HL-60/S4 (cell line): ENCODE measurements around the gene PLTP.
"Not testable (repeated sequence)": the region's sequence is repeated elsewhere in the genome, so short reads cannot be mapped to it uniquely, and the experiment has no call there.

Experiments used
- in situ Hi-C: fragments of 300-500 bp; cut with MboI; formaldehyde crosslinking; loops from 2 replicates; pipeline ENCODE4 v1.14.3; 2022; ENCODE audit warnings: low sequenced_read_pairs

Gene PLTP

DNA sequence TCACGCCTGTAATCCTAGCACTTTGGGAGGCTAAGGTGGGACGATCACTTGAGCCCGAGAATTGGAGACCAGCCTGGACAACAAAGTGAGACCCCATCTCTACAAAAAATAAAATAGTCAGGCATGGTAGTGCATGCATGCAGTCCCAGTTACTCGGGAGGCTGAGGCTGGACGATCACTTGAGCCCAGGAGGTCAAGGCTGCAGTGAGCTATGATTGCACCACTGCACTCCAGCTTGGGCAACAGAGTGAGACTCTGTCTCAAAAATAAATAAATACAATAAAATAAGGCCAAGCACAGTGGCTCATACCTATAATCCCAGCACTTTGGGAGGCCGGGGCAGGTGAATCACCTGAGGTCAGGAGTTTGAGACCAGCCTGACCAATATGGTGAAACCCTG, 10.6 kb downstream of the PLTP start:
- in situ Hi-C loops: not testable (repeated sequence)

- in situ Hi-C loops: no loop called here
Measured at GRCh38 chr20:45899046-45899835, 12.7 kb downstream of the PLTP start.

DNA sequence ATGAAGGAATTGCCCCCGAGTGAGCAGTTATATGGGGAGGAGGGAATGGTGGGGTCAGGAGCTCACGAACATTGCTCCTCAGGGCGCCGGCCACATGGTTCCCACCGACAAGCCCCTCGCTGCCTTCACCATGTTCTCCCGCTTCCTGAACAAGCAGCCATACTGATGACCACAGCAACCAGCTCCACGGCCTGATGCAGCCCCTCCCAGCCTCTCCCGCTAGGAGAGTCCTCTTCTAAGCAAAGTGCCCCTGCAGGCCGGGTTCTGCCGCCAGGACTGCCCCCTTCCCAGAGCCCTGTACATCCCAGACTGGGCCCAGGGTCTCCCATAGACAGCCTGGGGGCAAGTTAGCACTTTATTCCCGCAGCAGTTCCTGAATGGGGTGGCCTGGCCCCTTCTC, 13.7 kb downstream of the PLTP start:
- in situ Hi-C loops: no loop called here

DNA sequence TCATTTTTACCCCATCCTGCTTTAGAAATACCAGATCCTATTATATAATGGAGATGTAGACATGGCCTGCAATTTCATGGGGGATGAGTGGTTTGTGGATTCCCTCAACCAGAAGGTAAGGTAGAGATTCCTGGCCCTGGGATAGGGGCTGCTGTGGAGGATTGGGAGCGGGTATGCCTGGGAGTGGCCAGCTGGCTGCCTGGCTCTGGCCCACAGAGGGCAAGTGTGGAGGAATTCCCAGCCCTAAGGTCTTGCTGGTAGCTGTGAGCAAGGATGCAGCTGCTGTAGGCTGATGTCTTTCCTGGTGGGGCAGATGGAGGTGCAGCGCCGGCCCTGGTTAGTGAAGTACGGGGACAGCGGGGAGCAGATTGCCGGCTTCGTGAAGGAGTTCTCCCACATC, 14.3 kb downstream of the PLTP start:
- in situ Hi-C loops: no loop called here

GRCh38 chr20:45897289-45897688, 14.7 kb downstream of the PLTP start:
- in situ Hi-C loops: no loop called here

DNA sequence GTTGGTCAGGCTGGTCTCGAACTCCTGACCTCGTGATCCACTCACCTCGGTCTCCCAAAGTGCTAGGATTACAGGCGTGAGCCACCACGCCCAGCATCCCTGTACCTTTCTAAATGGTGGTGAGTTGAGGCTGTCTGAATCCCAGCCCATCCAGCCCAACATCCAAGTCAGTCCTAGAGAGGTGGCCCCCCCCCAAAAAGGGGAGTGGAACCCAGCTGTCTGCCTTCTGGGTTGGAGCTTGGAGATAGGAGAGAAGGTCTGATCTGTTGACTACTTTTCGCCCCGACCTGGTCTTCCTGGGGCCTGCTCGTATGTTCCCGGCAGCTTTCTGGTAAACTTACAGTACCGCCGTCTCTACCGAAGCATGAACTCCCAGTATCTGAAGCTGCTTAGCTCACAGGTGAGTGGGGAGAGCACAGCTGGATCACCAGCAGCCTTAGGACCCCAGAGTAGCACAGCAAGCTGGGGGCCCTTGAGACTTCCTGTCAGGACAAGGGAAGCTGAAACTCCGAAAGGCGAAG, 15.3 kb downstream of the PLTP start:
- in situ Hi-C loops: no loop called here

DNA sequence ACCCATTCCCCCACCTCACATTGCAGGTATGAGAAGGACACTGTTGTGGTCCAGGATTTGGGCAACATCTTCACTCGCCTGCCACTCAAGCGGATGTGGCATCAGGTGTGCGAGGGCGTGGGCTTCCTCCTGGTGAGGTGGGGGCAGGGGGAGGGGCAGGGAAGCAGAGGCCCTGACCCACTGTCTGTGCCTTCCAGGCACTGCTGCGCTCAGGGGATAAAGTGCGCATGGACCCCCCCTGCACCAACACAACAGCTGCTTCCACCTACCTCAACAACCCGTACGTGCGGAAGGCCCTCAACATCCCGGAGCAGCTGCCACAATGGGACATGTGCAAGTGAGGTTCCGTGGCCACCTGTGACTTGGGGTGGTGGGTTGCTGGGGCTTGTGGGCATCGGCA, 17.2 kb downstream of the PLTP start:
- in situ Hi-C loops: no loop called here

- in situ Hi-C loops: no loop called here
Measured at GRCh38 chr20:45893831-45894230, 18.1 kb downstream of the PLTP start.

GRCh38 chr20:45892828-45893500, 19.0 kb downstream of the PLTP start:
- in situ Hi-C loops: no loop called here

- in situ Hi-C loops: no loop called here
Measured at GRCh38 chr20:45892049-45892825, 19.7 kb downstream of the PLTP start.

DNA sequence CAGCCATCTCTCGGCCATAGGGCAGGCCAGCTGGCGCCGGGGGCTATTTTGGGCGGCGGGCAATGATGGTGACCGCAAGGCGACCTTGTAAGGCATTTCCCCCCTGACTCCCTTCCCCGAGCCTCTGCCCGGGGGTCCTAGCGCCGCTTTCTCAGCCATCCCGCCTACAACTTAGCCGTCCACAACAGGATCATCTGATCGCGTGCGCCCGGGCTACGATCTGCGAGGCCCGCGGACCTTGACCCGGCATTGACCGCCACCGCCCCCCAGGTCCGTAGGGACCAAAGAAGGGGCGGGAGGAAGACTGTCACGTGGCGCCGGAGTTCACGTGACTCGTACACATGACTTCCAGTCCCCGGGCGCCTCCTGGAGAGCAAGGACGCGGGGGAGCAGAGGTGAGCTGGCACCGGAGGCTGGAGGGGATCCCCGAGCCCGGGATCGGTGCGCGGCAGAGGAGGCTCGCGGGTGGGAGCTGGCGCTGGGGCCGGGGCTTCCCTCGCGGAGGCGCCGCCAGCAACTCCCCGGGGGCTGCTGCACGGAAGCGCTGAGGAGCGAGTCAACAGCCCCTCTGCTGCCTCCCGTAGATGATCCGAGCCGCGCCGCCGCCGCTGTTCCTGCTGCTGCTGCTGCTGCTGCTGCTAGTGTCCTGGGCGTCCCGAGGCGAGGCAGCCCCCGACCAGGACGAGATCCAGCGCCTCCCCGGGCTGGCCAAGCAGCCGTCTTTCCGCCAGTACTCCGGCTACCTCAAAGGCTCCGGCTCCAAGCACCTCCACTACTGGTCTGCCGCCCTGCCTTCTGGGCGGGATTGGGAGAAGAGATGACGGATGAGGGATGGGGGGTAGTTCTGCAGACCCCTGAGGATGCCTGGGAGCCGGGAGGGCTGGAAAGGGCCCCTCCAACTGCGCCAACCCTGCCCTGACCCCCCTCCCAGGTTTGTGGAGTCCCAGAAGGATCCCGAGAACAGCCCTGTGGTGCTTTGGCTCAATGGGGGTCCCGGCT, 20.7 kb downstream of the PLTP start, which contains the start of the genes CTSA and NEURL2:
Gene CTSA (plus strand): TSS at position 351 of the 999 bp plus-strand sequence. CDS start 234 bp downstream, at position 585.
Gene NEURL2 (minus strand): TSS at position 224 of the 999 bp plus-strand sequence. CDS start 217 bp downstream, at position 7.
- in situ Hi-C loops: no loop called here

DNA sequence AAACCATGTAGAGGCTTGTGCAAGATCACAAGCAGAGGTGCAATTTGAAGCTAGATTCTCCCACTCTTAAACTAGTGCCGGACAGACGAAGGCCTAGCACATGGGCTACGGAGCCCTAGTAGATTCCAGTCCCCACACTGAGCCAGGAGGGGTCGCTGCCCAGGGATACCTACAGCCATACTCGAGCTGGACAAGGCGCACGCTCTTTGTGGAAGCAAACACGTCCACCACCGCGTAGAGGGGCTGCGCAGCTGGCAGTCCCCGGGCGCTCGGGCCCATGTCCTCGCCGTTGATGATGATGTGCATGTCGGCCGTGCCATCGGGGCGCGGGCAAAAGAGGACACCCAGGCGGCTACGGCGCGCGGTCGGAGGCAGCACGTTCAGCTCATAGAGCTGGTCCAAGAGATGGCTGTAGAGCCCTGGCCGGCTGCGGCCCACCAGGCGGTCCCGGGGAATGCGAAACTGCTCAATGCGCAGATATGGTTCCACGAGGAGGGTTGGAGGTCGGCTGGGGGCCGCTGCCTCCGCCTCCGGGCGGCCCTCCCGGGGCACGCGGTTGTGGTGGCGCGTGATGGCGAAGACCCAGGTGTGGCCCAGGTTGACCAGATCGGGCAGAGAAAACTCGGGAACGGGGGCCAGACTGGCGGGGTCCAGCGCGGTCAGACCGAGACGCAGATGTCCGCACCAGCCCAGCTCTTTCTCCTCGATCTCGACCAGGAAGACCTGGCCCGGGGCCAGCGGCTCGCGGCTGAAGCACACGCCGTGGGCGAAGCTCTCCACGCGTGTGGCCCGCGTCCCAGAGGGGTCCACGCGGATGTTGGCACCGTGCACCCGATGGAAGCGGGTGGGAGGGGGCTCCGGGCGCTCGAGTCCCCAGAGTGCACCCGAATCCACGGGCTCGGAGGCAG, 21.6 kb downstream of the PLTP start:
- in situ Hi-C loops: no loop called here

DNA sequence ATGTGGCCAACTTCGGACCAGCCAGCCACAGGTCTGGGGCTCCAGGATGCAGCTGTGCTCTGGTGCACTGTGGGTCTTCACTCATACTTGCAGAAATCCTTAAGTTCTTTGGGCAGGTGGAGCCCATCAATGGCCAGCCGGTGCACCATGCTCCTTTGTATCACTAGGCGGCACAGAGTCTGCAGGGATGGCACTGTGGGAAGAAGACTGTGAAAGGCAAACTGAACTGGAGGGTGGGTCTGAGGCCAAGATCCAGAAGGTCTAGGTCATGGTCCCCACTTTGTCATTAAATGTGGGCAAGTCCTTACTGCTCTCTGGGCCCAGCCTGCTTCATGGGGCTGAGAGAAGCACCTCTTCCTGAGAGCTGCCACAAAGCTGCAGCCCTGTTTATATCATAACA, 23.3 kb downstream of the PLTP start:
- in situ Hi-C loops: no loop called here

DNA sequence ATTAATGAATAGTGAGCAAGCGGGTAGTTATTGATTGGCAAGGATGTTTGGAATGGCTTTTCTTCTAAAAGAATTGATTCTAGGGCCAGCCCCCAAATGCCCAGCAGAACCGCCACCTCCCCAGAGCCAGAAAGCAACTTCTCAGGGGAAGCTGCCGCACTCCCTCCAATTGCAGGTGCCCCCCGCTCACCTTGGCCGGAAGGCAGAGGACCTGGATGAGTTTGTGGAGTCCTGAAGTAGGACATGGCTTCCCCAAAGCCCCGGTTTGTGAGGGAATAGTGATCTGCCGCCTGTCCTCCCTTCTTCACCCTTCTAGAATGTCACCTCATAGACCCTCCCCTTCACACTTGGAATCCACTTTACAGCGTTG, 24.6 kb downstream of the PLTP start, which contains the start of gene SPATA25:
Gene SPATA25 (minus strand): TSS at position 277 of the 370 bp plus-strand sequence. CDS start 32 bp downstream, at position 245.
- in situ Hi-C loops: no loop called here

- in situ Hi-C loops: no loop called here
Measured at GRCh38 chr20:45886590-45887345, 25.2 kb downstream of the PLTP start.

- in situ Hi-C loops: no loop called here
Measured at GRCh38 chr20:45883100-45883469, 28.9 kb downstream of the PLTP start.

DNA sequence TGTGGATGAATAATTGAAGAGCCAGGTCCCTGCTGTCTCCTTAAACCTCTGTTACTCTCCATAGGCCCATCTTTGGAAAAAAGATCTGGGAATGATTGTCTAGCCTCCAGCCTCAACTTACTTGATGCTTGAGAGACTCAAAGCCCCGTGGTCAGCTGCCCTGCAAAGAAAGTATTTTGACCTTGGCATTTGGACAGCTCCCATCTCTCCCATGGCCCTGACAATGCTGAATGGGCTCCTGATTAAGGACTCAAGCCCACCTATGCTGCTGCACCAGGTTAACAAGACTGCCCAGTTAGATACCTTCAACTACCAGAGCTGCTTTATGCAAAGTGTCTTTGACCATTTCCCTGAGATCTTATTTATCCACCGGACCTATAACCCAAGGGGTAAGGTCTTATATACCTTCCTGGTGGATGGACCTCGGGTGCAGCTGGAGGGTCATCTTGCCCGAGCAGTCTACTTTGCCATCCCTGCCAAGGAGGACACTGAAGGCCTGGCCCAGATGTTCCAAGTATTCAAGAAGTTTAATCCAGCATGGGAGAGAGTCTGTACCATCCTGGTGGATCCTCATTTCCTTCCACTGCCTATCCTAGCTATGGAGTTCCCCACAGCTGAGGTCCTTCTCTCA, 29.4 kb downstream of the PLTP start:
- in situ Hi-C loops: no loop called here
